Mesendoderm (in vitro differentiated cells): ENCODE results near the gene NSMF.

Experiments used
- DNase-seq: peaks from one replicate; pipeline ENCODE4 v3.0.0; 2013
- H2AK5ac ChIP-seq: 2 replicates; pipeline ENCODE4 v1.6.1; 2013; ENCODE audit warnings: low read length, inconsistent platforms
- H2BK120ac ChIP-seq: 2 replicates; pipeline ENCODE4 v1.6.1; 2013; ENCODE audit warnings: low read depth, mild to moderate bottlenecking, low read length, moderate library complexity, mixed read lengths
- H2BK15ac ChIP-seq: replicated peaks from 2 replicates; pipeline ENCODE4 v1.6.1; 2013; ENCODE audit warnings: low read depth, mild to moderate bottlenecking, moderate library complexity
- H2BK5ac ChIP-seq: 2 replicates; pipeline ENCODE4 v1.6.1; 2013; ENCODE audit warnings: low read length, inconsistent platforms
- H3K18ac ChIP-seq: 2 replicates; pipeline ENCODE4 v1.6.1; 2013; ENCODE audit warnings: mild to moderate bottlenecking, low read length, mixed read lengths
- H3K23ac ChIP-seq: one replicate; pipeline ENCODE4 v1.6.1; 2013; ENCODE audit warnings: low read length
- H3K27ac ChIP-seq: 2 replicates; pipeline ENCODE4 v1.5.1; 2013; ENCODE audit warnings: low read depth, mild to moderate bottlenecking, inconsistent platforms, low read length, moderate library complexity
- H3K27me3 ChIP-seq: 2 replicates; pipeline ENCODE4 v1.6.1; 2013; ENCODE audit warnings: low read length, control low read depth, mild to moderate bottlenecking, inconsistent platforms; ENCODE audit not compliant: insufficient read depth, poor library complexity
- H3K36me3 ChIP-seq: 2 replicates; pipeline ENCODE4 v1.6.1; 2013; ENCODE audit warnings: low read length, inconsistent platforms; ENCODE audit not compliant: control insufficient read depth, insufficient read depth
- H3K4ac ChIP-seq: one replicate; pipeline ENCODE4 v1.6.1; 2013; ENCODE audit warnings: low read depth, mild to moderate bottlenecking, low read length, moderate library complexity
- H3K4me1 ChIP-seq: 2 replicates; pipeline ENCODE4 v1.6.1; 2013; ENCODE audit warnings: low read depth, low read length, inconsistent platforms; ENCODE audit not compliant: control insufficient read depth
- H3K4me2 ChIP-seq: 2 replicates; pipeline ENCODE4 v1.6.1; 2013; ENCODE audit warnings: low read length
- H3K4me3 ChIP-seq: 2 replicates; pipeline ENCODE4 v1.5.1; 2013; ENCODE audit warnings: mild to moderate bottlenecking, low read length
- H3K56ac ChIP-seq: one replicate; pipeline ENCODE4 v1.6.1; 2013; ENCODE audit warnings: low read length
- H3K79me1 ChIP-seq: 2 replicates; pipeline ENCODE4 v1.6.1; 2013; ENCODE audit warnings: low read length, inconsistent platforms
- H3K79me2 ChIP-seq: 2 replicates; pipeline ENCODE4 v1.6.1; 2013; ENCODE audit warnings: mild to moderate bottlenecking, low read length; ENCODE audit not compliant: control insufficient read depth, insufficient read depth
- H3K9ac ChIP-seq: 2 replicates; pipeline ENCODE4 v1.6.1; 2013; ENCODE audit warnings: low read length, inconsistent platforms
- H4K5ac ChIP-seq: one replicate; pipeline ENCODE4 v1.6.1; 2013; ENCODE audit warnings: low read length
- H4K8ac ChIP-seq: one replicate; pipeline ENCODE4 v1.6.1; 2013; ENCODE audit warnings: low read depth, mild to moderate bottlenecking, control low read depth, low read length, moderate library complexity
- WGBS: extraction: QIAGEN DNeasy Blood & Tissue Kit; methylation state at CpG from one replicate; pipeline ENCODE4 v1.1.7; 2013; ENCODE audit warnings: low lambda C conversion rate, missing lambda C conversion rate; ENCODE audit not compliant: insufficient coverage; ENCODE audit errors: extremely low coverage; 5-methylcytosine and 5-hydroxymethylcytosine counted together

The NSMF gene

GRCh38 chr9:137407590-137408300 lies 51.4 kb downstream of the NSMF start:
- H3K4me3 ChIP-seq = no peak overlapping the region
- no peaks in the 10 kb centered on the region for H3K4me1 ChIP-seq
- H2BK120ac ChIP-seq = no peak overlapping the region
- no peaks in the 10 kb centered on the region for H3K79me1 ChIP-seq
- peak overlapping the region; percentile 58 for H3K9ac ChIP-seq
- no peak overlapping the region for H3K18ac ChIP-seq
- no peaks in the 10 kb centered on the region for H3K36me3 ChIP-seq
- no peak overlapping the region for H2BK5ac ChIP-seq
- WGBS = no CpG with 5 or more reads among the region's 31 CpGs
- H3K56ac ChIP-seq = no peak overlapping the region
- H3K27me3 ChIP-seq = no peaks in the 10 kb centered on the region
- no peak overlapping the region for H4K5ac ChIP-seq
- no peak overlapping the region for H3K27ac ChIP-seq
- no peak overlapping the region for H4K8ac ChIP-seq
- H2AK5ac ChIP-seq = no peak overlapping the region
- no peak overlapping the region for H2BK15ac ChIP-seq
- H3K4ac ChIP-seq = no peak overlapping the region
- no peak for DNase-seq
- no peaks in the 10 kb centered on the region for H3K79me2 ChIP-seq
- H3K4me2 ChIP-seq = no peak overlapping the region
- H3K23ac ChIP-seq = no peak overlapping the region

GRCh38 chr9:137406876-137407589 lies 52.1 kb downstream of the NSMF start:
- WGBS = no CpG with 5 or more reads among the region's 63 CpGs
- H2BK5ac ChIP-seq = no peak overlapping the region
- H3K4me3 ChIP-seq = no peak overlapping the region
- no peak overlapping the region for H3K18ac ChIP-seq
- peak overlapping the region; percentile 65 for H3K56ac ChIP-seq
- H3K4me2 ChIP-seq = peak overlapping the region; percentile 49
- no peak overlapping the region for H2BK15ac ChIP-seq
- H3K27ac ChIP-seq = no peak overlapping the region
- H3K27me3 ChIP-seq = no peaks in the 10 kb centered on the region
- no peaks in the 10 kb centered on the region for H3K79me1 ChIP-seq
- H3K9ac ChIP-seq = peak overlapping the region; percentile 64
- peak overlapping the region; percentile 35 for H3K23ac ChIP-seq
- H2BK120ac ChIP-seq = no peak overlapping the region
- no peak overlapping the region for H4K8ac ChIP-seq
- no peaks in the 10 kb centered on the region for H3K4me1 ChIP-seq
- H4K5ac ChIP-seq = no peak overlapping the region
- no peak overlapping the region for H3K4ac ChIP-seq
- no peak overlapping the region for H2AK5ac ChIP-seq
- DNase-seq = peak; percentile 76
- H3K36me3 ChIP-seq = no peaks in the 10 kb centered on the region
- no peaks in the 10 kb centered on the region for H3K79me2 ChIP-seq

GRCh38 chr9:137406085-137406760 lies 52.9 kb downstream of the NSMF start:
- no peak overlapping the region for H3K4ac ChIP-seq
- no peaks in the 10 kb centered on the region for H3K36me3 ChIP-seq
- H3K4me3 ChIP-seq = no peak overlapping the region
- peak overlapping the region; percentile 56 for H3K56ac ChIP-seq
- no peak overlapping the region for H2BK120ac ChIP-seq
- DNase-seq = no peak
- no peak overlapping the region for H2BK15ac ChIP-seq
- H4K5ac ChIP-seq = no peak overlapping the region
- no peak overlapping the region for H3K27ac ChIP-seq
- H3K79me2 ChIP-seq = no peaks in the 10 kb centered on the region
- H2BK5ac ChIP-seq = no peak overlapping the region
- no peaks in the 10 kb centered on the region for H3K4me1 ChIP-seq
- no peaks in the 10 kb centered on the region for H3K27me3 ChIP-seq
- no peak overlapping the region for H3K23ac ChIP-seq
- H3K9ac ChIP-seq = no peak overlapping the region
- H3K79me1 ChIP-seq = no peaks in the 10 kb centered on the region
- no peak overlapping the region for H3K4me2 ChIP-seq
- H2AK5ac ChIP-seq = no peak overlapping the region
- no CpG with 5 or more reads among the region's 20 CpGs for WGBS
- no peak overlapping the region for H4K8ac ChIP-seq
- H3K18ac ChIP-seq = no peak overlapping the region

- H2BK15ac ChIP-seq = no peak overlapping the region
- H3K4me2 ChIP-seq = no peak overlapping the region
- no peak overlapping the region for H3K23ac ChIP-seq
- no peak overlapping the region for H3K18ac ChIP-seq
- H4K8ac ChIP-seq = no peak overlapping the region
- no peaks in the 10 kb centered on the region for H3K27me3 ChIP-seq
- DNase-seq = no peak
- no peaks in the 10 kb centered on the region for H3K79me1 ChIP-seq
- H3K79me2 ChIP-seq = no peaks in the 10 kb centered on the region
- H4K5ac ChIP-seq = no peak overlapping the region
- WGBS = no CpG with 5 or more reads among the region's 11 CpGs
- H3K4me3 ChIP-seq = no peak overlapping the region
- H2BK5ac ChIP-seq = no peak overlapping the region
- H2BK120ac ChIP-seq = no peak overlapping the region
- no peak overlapping the region for H3K9ac ChIP-seq
- no peak overlapping the region for H3K27ac ChIP-seq
- no peaks in the 10 kb centered on the region for H3K36me3 ChIP-seq
- no peak overlapping the region for H2AK5ac ChIP-seq
- H3K4ac ChIP-seq = no peak overlapping the region
- no peaks in the 10 kb centered on the region for H3K4me1 ChIP-seq
- no peak overlapping the region for H3K56ac ChIP-seq
These were observed 53.5 kb downstream of the NSMF start for GRCh38 chr9:137405677-137406081.

GRCh38 chr9:137404961-137405567 lies 54.1 kb downstream of the NSMF start:
- no peaks in the 10 kb centered on the region for H3K27me3 ChIP-seq
- H2BK5ac ChIP-seq = no peak overlapping the region
- no peak overlapping the region for H3K56ac ChIP-seq
- no peak overlapping the region for H3K27ac ChIP-seq
- H4K8ac ChIP-seq = no peak overlapping the region
- H3K18ac ChIP-seq = no peak overlapping the region
- H3K79me1 ChIP-seq = no peaks in the 10 kb centered on the region
- WGBS = no CpG with 5 or more reads among the region's 24 CpGs
- no peak overlapping the region for H4K5ac ChIP-seq
- no peaks in the 10 kb centered on the region for H3K36me3 ChIP-seq
- H3K79me2 ChIP-seq = no peaks in the 10 kb centered on the region
- H2BK15ac ChIP-seq = no peak overlapping the region
- H3K4me3 ChIP-seq = no peak overlapping the region
- no peak overlapping the region for H2AK5ac ChIP-seq
- no peak for DNase-seq
- H3K4me1 ChIP-seq = no peaks in the 10 kb centered on the region
- H3K9ac ChIP-seq = no peak overlapping the region
- no peak overlapping the region for H3K23ac ChIP-seq
- H3K4me2 ChIP-seq = no peak overlapping the region
- H2BK120ac ChIP-seq = no peak overlapping the region
- H3K4ac ChIP-seq = no peak overlapping the region
